ENCODE measurements around the gene EML4. TPM values are rescaled to one million over a fixed set of nuclear protein-coding genes. Genes with fewer than 3 reads are reported as not detected.
"Not testable (repeated sequence)": the region's sequence is repeated elsewhere in the genome, so short reads cannot be mapped to it uniquely, and the experiment has no call there.

EML4 gene
- total RNA-seq, 1 donor from 2014 or later, result 22.5 TPM

GRCh38 chr2:42329736-42330135, 160.6 kb downstream of the EML4 start:
- DNase-seq (ENCODE audit: low read depth), result no peak

- no peak for DNase-seq (ENCODE audit: low read depth)
These were observed 162.6 kb downstream of the EML4 start for GRCh38 chr2:42331569-42332284.

GRCh38 chr2:42332575-42332974, 163.4 kb downstream of the EML4 start:
- no peak for DNase-seq (ENCODE audit: low read depth)

- DNase-seq (ENCODE audit: low read depth), result no peak
These were observed 164.4 kb downstream of the EML4 start for GRCh38 chr2:42333579-42333978.

GRCh38 chr2:42334220-42334619, 165.1 kb downstream of the EML4 start:
- DNase-seq (ENCODE audit: low read depth), result no peak

- not testable (repeated sequence) for DNase-seq (ENCODE audit: low read depth)
These were observed 165.7 kb downstream of the EML4 start for GRCh38 chr2:42334865-42335264.

GRCh38 chr2:42335514-42336104, 166.5 kb downstream of the EML4 start:
- no peak for DNase-seq (ENCODE audit: low read depth)

- DNase-seq (ENCODE audit: low read depth), result no peak
These were observed 167.3 kb downstream of the EML4 start for GRCh38 chr2:42336361-42336965.

- DNase-seq (ENCODE audit: low read depth), result no peak
These were observed 168.2 kb downstream of the EML4 start for GRCh38 chr2:42337356-42337820.

- no peak for DNase-seq (ENCODE audit: low read depth)
These were observed 168.9 kb downstream of the EML4 start for GRCh38 chr2:42337846-42338566.

- no peak for DNase-seq (ENCODE audit: low read depth)
These were observed 169.5 kb downstream of the EML4 start for GRCh38 chr2:42338567-42339190.

- DNase-seq (ENCODE audit: low read depth), result no peak
These were observed 170.2 kb downstream of the EML4 start for GRCh38 chr2:42339191-42339912.

- no peak for DNase-seq (ENCODE audit: low read depth)
These were observed 171.1 kb downstream of the EML4 start for GRCh38 chr2:42340045-42340937.

GRCh38 chr2:42340938-42341636, 171.9 kb downstream of the EML4 start:
- no peak for DNase-seq (ENCODE audit: low read depth)

GRCh38 chr2:42342061-42342794, 173.1 kb downstream of the EML4 start:
- peak; percentile 79 for DNase-seq (ENCODE audit: low read depth)

GRCh38 chr2:42342795-42343241, 173.7 kb downstream of the EML4 start:
- peak; percentile 52 for DNase-seq (ENCODE audit: low read depth)

GRCh38 chr2:42345986-42346385, 176.8 kb downstream of the EML4 start:
- peak; percentile 85 for DNase-seq (ENCODE audit: low read depth)

GRCh38 chr2:42346856-42347255, 177.7 kb downstream of the EML4 start:
- not testable (repeated sequence) for DNase-seq (ENCODE audit: low read depth)

All from myocyte (in vitro differentiated cells).